A172 (cell line): Measurements from ENCODE around the gene IZUMO4. TPM values are rescaled to one million over a fixed set of nuclear protein-coding genes. Genes with fewer than 3 reads are reported as not detected.
"Not testable (repeated sequence)": the region's sequence is repeated elsewhere in the genome, so short reads cannot be mapped to it uniquely, and the experiment has no call there.

ENCODE experiments used
- DNase-seq: peaks from one replicate; pipeline ENCODE4 v3.0.0-alpha.2; 2015; ENCODE audit warnings: low spot score
- total RNA-seq: library from RNA; depleted of rRNA; stranded (reverse); fragments of >200 nt; shearing (Covaris generic); gene quantifications from 2 replicates; pipeline ENCODE4 v1.2.3, GENCODE V29; 2014

IZUMO4 gene
- total RNA-seq, 1 experiment from 2014 or later: 2.8 TPM

GRCh38 chr19:2122982-2123381, 26.3 kb downstream of the IZUMO4 start:
- DNase-seq: no peak

DNA sequence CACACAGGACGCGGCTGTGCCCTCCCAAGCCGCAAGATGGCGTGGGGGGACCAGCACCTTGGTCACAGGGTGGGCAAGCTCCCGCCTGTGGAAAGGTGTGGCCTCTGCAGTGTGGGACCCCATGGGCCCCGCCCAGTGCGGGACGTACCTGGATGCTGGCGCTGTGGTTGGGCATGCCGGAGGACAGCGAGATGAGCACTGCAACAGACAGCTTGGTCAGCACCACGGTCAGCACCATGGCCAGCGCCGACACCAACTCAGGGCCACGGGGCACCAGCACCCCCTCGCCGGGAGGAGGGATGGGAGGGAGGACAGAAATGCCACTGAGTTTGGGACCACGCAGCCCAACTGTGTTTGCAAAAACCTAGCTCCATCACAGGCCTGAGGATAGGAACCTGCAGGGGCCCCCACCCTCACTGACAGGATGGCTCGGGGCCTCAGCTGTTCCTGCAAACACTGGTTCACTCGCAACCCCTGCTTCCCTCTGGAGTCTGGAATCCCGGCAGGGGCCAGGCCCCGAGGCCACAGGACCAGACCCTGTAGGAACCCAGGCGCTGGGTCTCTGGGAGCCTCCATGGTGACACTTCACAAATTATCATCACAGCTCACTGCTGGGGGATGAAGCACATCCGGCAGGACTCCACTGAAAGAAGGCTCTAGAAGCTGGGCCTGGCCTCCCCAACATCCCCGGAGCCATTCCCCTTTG, 27.1 kb downstream of the IZUMO4 start:
- no peak for DNase-seq

- no peak for DNase-seq
Observed at GRCh38 chr19:2126879-2127518, 30.3 kb downstream of the IZUMO4 start.

DNA sequence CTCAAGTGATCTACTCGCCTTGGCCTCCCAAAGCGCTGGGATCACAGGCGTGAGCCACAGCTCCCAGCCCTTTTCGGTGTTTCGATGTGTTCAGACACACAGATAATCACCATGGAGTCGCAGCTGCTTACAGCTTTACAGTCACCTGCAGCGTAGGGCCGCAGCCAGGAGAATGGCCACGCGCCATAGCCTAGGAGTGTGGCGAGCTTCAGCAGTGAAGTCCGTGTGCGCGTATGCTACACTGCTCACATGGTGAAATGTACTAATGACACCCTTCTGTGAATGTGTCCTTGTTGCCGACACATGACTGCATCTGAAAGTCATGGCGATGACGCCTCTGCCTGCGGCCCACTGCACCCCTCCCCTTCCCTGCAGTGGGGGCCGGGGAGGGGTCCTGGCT, 31.0 kb downstream of the IZUMO4 start:
- no peak for DNase-seq

GRCh38 chr19:2128252-2128651, 31.5 kb downstream of the IZUMO4 start:
- DNase-seq: not testable (repeated sequence)

GRCh38 chr19:2129022-2129421, 32.3 kb downstream of the IZUMO4 start:
- no peak for DNase-seq

GRCh38 chr19:2129486-2129885, 32.8 kb downstream of the IZUMO4 start:
- no peak for DNase-seq

- no peak for DNase-seq
Observed at GRCh38 chr19:2129892-2130770, 33.4 kb downstream of the IZUMO4 start.

GRCh38 chr19:2131012-2131975, 34.6 kb downstream of the IZUMO4 start:
- not testable (repeated sequence) for DNase-seq

DNA sequence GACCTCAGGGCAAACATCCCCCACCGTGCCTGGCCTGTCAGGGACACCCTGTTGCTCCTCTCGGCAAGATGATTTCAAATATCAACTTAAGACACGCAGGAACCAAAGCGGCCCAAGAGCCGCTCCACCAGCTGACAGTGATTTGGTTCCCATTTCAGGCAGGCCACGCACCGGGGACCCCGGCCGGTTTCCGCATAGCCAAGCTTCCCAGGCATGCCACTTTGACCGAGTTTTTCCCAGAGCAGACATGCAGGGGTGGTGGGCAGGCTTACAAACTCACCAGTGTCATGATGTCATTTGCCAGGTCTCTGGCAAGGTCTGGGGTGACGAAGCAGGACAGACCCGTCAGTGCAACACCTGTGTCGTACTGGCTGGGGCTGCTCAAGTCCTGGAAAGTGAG, 35.5 kb downstream of the IZUMO4 start:
- no peak for DNase-seq

- DNase-seq: no peak
Observed at GRCh38 chr19:2132731-2133490, 36.2 kb downstream of the IZUMO4 start.

- no peak for DNase-seq
Observed at GRCh38 chr19:2135474-2136402, 39.0 kb downstream of the IZUMO4 start.

GRCh38 chr19:2136796-2137195, 40.1 kb downstream of the IZUMO4 start:
- no peak for DNase-seq

DNA sequence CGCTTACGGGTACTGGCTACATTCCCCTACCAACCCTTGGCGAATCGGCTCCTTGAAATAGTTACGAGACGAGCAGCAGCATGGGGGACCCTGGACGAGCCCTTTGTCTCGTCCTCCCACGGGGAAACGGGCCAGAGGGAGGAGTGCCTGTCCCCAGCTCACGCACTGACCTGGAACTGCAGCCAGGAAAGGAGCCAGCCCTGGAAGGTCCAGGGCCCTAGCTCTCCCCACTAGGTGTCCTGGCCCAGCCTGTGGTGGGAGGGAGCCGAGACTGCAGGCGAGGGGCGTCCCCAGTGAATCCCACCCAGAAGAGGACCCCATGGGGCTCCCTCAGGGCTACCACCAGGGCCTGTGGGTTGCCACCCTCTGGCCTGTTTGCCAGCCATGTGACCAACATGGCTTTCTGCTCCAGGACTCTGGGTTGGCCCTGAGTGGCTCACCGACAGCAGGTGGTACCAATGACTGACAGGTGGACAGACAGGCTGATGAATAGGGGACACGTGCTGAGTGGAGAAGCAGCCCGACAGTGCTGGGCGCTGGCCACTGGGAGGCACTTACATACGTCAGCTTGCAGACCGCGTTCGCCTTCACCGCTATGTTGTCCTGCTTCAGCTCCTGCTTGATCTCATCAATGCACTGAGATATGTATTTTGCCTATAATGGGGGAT, 41.5 kb downstream of the IZUMO4 start:
- no peak for DNase-seq

DNA sequence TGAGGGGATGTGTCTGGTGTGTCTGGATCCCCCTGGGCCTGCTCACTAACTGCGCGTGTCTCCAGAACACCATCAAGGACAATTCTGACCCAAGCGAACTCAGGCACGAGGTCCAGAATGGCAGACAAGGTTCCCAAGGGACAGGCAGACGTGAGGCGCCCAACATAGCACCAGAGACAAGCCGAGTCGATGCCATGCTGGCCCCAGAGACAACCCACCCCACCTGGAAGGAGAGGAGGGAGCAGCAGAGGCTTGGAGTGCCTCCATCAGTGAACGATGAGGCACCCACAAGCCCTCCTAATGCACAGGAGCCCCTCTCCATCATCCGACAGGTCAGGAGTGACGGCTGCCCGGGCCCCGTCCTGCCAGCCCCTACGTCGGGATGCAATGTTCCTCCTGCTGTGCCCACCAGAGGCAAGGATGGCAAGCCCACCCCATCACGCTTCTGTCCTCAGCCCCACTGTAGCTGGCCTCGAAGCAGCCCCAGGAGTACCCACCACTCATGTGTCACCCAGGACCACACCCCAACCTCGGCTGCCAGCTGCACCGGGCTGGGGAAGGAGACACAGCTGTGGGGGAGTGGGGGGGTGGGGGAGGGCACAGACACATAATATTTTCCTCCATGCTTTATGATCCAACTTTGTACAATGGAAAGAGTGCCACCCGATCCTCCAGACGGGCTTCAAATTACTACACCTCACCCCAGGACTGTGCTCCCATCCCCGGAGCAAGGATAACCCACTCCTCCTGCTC, 42.8 kb downstream of the IZUMO4 start:
- no peak for DNase-seq

DNA sequence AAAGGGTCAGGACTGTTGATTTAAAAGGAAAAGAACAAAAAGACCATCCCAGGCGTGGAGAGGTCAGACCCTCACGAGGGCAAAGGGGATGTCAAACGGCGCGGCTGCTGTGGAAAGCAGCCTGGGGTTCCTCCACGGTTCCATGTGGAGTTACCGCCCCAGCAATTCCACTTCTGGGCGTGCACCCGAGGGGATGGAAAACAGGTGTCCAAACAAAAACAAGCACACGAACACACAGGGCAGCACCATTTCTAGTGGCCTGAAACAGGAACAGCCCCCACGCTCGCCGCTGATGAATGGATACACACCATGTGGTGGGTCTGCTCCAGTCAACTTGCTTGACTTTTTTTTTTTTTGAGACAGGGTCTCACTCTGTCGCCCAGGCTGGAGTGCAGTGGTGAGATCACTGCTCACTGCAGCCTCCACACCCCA, 43.4 kb downstream of the IZUMO4 start:
- no peak for DNase-seq

DNA sequence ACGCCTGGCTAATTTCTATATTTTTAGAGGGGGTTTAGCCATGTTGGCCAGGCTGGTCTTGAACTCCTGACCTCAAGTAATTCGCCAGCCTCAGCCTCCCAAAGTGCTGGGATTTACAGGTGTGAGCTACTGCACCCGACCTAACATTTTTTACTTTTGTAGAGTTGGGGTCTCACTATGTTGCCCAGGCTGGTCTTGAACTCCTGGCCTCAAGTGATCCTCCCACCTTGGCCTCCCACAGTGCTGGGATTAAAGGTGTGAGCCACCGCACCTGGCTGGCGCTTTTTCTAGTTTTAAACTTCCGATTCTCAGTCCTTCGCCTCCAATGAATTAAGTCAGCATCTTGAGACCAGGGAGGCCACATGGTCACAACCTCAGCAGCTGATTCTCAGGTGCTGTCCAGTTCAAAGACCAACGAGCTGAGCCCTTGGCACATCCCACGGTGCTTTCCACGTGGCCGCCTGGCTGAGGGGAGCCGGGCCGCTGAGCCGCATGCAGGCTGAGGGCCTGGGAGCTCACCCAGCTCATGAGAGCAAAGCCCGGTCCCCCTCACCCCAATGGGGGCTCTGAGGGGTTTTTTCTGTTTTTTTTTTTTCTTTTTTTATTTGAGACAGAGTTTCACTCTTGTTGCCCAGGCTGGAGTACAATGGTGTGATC, 45.6 kb downstream of the IZUMO4 start:
- no peak for DNase-seq

GRCh38 chr19:2144190-2144589, 47.5 kb downstream of the IZUMO4 start:
- no peak for DNase-seq
